B cell (primary cell): ENCODE results near the gene CCDC97. TPM values are rescaled to one million over a fixed set of nuclear protein-coding genes. Genes with fewer than 3 reads are reported as not detected.
A peak's percentile ranks its signal among the peaks of the same experiment; 100 is the strongest.
"Not testable (repeated sequence)": the region's sequence is repeated elsewhere in the genome, so short reads cannot be mapped to it uniquely, and the experiment has no call there.

Experiments
- ATAC-seq: fragments of 200-7000 bp; cut with Tn5 transposase; one replicate; pipeline ENCODE4 v1.10.0; 2021; ENCODE audit warnings: low read depth, mild to moderate bottlenecking, moderate number of reproducible peaks, moderate library complexity
- CTCF ChIA-PET: fragments of 350-600 bp; sonication (Branson Sonifier 250); formaldehyde crosslinking; loops from one replicate; lab custom pipeline; 2021; ENCODE audit warnings: antibody characterized with exemption, inconsistent platforms; lab: Charles Lee
- POLR2A ChIA-PET: fragments of 350-600 bp; sonication (Branson Sonifier 250); formaldehyde crosslinking; loops from one replicate; lab custom pipeline; 2021; ENCODE audit warnings: antibody characterized with exemption; lab: Charles Lee
- DNase-seq: peaks from one replicate; pipeline ENCODE4 v3.0.0; 2013
- H2AFZ ChIP-seq: 2 replicates; pipeline ENCODE4 v1.6.1; 2012; ENCODE audit warnings: mild to moderate bottlenecking, low read depth, low read length; ENCODE audit not compliant: insufficient read depth, poor library complexity, severe bottlenecking
- H3K27ac ChIP-seq, 2 donors: 1 replicate in 1 of 2; 2 replicates in 1 of 2; pipeline ENCODE4 v1.5.1; 2012 to 2013; ENCODE audit warnings: low read length in 2 of 2, mild to moderate bottlenecking in 2 of 2, moderate library complexity in 1 of 2
- H3K27me3 ChIP-seq, 4 experiments: fragments of 200-600 bp in 1 of 4; sonication (generic) in 1 of 4; replicated peaks in 1 of 4; 1 replicate in 2 of 4; 2 replicates in 2 of 4; pipeline versions ENCODE4 v1.6.1 to v1.7.0; 2013 to 2016; ENCODE audit warnings: low read length in 3 of 4, mild to moderate bottlenecking in 2 of 4, mixed read lengths in 1 of 4, moderate library complexity in 1 of 4; ENCODE audit not compliant: insufficient read depth in 4 of 4, control insufficient read depth in 3 of 4; ENCODE audit errors: control extremely low read depth in 1 of 4
- H3K36me3 ChIP-seq, 2 experiments: replicated peaks in 1 of 2; 1 replicate in 1 of 2; 2 replicates in 1 of 2; pipeline versions ENCODE4 v1.6.1 to v1.7.1; 2013; ENCODE audit warnings: low read length in 1 of 2; ENCODE audit not compliant: insufficient read depth in 2 of 2, control insufficient read depth in 1 of 2; ENCODE audit errors: control extremely low read depth in 1 of 2, extremely low read depth in 1 of 2
- H3K4me1 ChIP-seq, 2 donors: fragments of 200-600 bp in 1 of 2; sonication (generic) in 1 of 2; 1 replicate in 1 of 2; 2 replicates in 1 of 2; pipeline versions ENCODE4 v1.5.1 to v1.6.1; 2013 to 2017; ENCODE audit warnings: low read length in 2 of 2; ENCODE audit not compliant: control insufficient read depth in 2 of 2, insufficient read depth in 2 of 2
- H3K4me2 ChIP-seq: replicated peaks from 2 replicates; pipeline ENCODE3; 2012; ENCODE audit warnings: mild to moderate bottlenecking, low read depth, low read length; ENCODE audit not compliant: poor library complexity, severe bottlenecking
- H3K4me3 ChIP-seq, 5 experiments: fragments of 200-600 bp in 1 of 5; sonication (generic) in 1 of 5; 1 replicate in 3 of 5; 2 replicates in 2 of 5; pipeline versions ENCODE4 v1.5.1 to v1.7.0; 2011 to 2016; ENCODE audit warnings: low read length in 4 of 5, mild to moderate bottlenecking in 4 of 5, low read depth in 2 of 5, control low read depth in 1 of 5, moderate library complexity in 1 of 5; ENCODE audit not compliant: insufficient read depth in 1 of 5; ENCODE audit errors: control extremely low read depth in 1 of 5, extremely low read depth in 1 of 5
- H3K79me2 ChIP-seq: fragments of 200-600 bp; sonication (generic); one replicate; pipeline ENCODE4 v1.6.0; 2016; ENCODE audit warnings: low read length; ENCODE audit not compliant: control insufficient read depth, insufficient read depth
- H3K9ac ChIP-seq: fragments of 200-600 bp; sonication (generic); 2 replicates; pipeline ENCODE4 v1.6.1; 2017; ENCODE audit warnings: mild to moderate bottlenecking, low read length, moderate library complexity
- H3K9me3 ChIP-seq, 3 donors: one replicate each; pipeline versions ENCODE4 v1.6.1 to v1.7.1; 2013; ENCODE audit warnings: low read length in 2 of 3; ENCODE audit not compliant: control insufficient read depth in 2 of 3, insufficient read depth in 1 of 3; ENCODE audit errors: control extremely low read depth in 1 of 3
- H4K20me1 ChIP-seq: 2 replicates; pipeline ENCODE4 v1.6.0; 2012; ENCODE audit warnings: mild to moderate bottlenecking, low read length; ENCODE audit not compliant: insufficient read depth, control insufficient read depth, poor library complexity, severe bottlenecking
- H3K27ac Mint-ChIP-seq: one replicate; pipeline ENCODE4 v1.8.0; 2021; ENCODE audit warnings: mixed read lengths
- H3K27me3 Mint-ChIP-seq: one replicate; pipeline ENCODE4 v1.8.0; 2021; ENCODE audit warnings: mixed read lengths
- H3K4me1 Mint-ChIP-seq: one replicate; pipeline ENCODE4 v1.8.0; 2021; ENCODE audit warnings: mixed read lengths
- H3K4me3 Mint-ChIP-seq: one replicate; pipeline ENCODE4 v1.8.0; 2021; ENCODE audit warnings: mixed read lengths
- H3K9me3 Mint-ChIP-seq: one replicate; pipeline ENCODE4 v1.8.0; 2022; ENCODE audit warnings: mixed read lengths; ENCODE audit not compliant: insufficient read depth
- CTCF ChIP-seq: fragments of 200-600 bp; IDR thresholded peaks from one replicate; pipeline ENCODE4 v1.8.0; 2022; ENCODE audit warnings: antibody characterized with exemption, mild to moderate bottlenecking
- EZH2 ChIP-seq: IDR thresholded peaks from 2 replicates; pipeline ENCODE4 v1.6.1; 2012; ENCODE audit warnings: borderline replicate concordance, low read depth, mild to moderate bottlenecking, moderate library complexity, low read length; ENCODE audit not compliant: insufficient read depth, poor library complexity, severe bottlenecking
- whole genome bisulfite sequencing: methylation state at CpG from one replicate; pipeline ENCODE4 v1.1.5; 2013; ENCODE audit warnings: missing lambda C conversion rate; ENCODE audit not compliant: insufficient coverage; 5-methylcytosine and 5-hydroxymethylcytosine counted together
- intact Hi-C: fragments of 100-400 bp; cut with micrococcal nuclease; formaldehyde crosslinking; loops from one replicate; pipeline ENCODE4 v1.10.0; 2022
- polyA plus RNA-seq: library from polyadenylated mRNA; depleted of rRNA; stranded (reverse); fragments of >200 nt; gene quantifications from 2 replicates; pipeline ENCODE4 v1.2.3, GENCODE V29; 2012
- total RNA-seq, 2 donors: library from RNA; stranded (reverse); fragments of 120-200 nt in 1 of 2; gene quantifications; 1 replicate in 1 of 2; 2 replicates in 1 of 2; pipeline versions ENCODE4 v1.2.3 to v1.2.4, GENCODE V29; 2013 to 2022

Gene CCDC97
- total and polyA plus RNA-seq, 2 donors (not counting 1 experiment from before 2014, with no cell fraction given), result 16.3 to 68.3 TPM

- POLR2A ChIA-PET, result interaction anchor here (0.6 kb wide), 1 partner anchor 9 kb away, joined by 5 read pairs; no protein-coding TSS in a partner anchor
- CTCF ChIA-PET, result interaction anchor here (1.0 to 2.0 kb wide), 2 partner anchors 72 to 74 kb away, joined by 3 to 7 read pairs; no protein-coding TSS in a partner anchor
- peaks cover 19% of the 10 kb centered on the region for H3K79me2 ChIP-seq
- H3K4me3 Mint-ChIP-seq, result no peak overlapping the region
- peaks cover 18 to 89% of the 10 kb centered on the region in 2 experiments for H3K36me3 ChIP-seq
- intact Hi-C loops, result no loop called here
- no peaks in the 10 kb centered on the region for H3K4me1 ChIP-seq
- no peak overlapping the region for H3K27ac ChIP-seq
- no peak overlapping the region for H3K9ac ChIP-seq
- peaks cover 30% of the 10 kb centered on the region for H4K20me1 ChIP-seq
- H3K9me3 ChIP-seq, result no peaks in the 10 kb centered on the region
- DNase-seq (no peak), ATAC-seq (no peak)
- no peak overlapping the region for H3K27ac Mint-ChIP-seq
- H3K4me1 Mint-ChIP-seq, result no peaks in the 10 kb centered on the region
- H3K4me3 ChIP-seq, result no peak overlapping the region
- H3K27me3 ChIP-seq, result no peaks in the 10 kb centered on the region
- H3K4me2 ChIP-seq, result no peak overlapping the region
- TF ChIP-seq CTCF, result no peak
- TF ChIP-seq EZH2, result no peak
- no peak overlapping the region for H2AFZ ChIP-seq
- no peaks in the 10 kb centered on the region for H3K9me3 Mint-ChIP-seq
- no peaks in the 10 kb centered on the region for H3K27me3 Mint-ChIP-seq
- 83% methylated on average over 1 of the region's 2 CpGs for WGBS
These were observed 31.5 kb upstream of the CCDC97 start for GRCh38 chr19:41278478-41278877.

- 100% methylated on average over 1 of the region's 3 CpGs for WGBS
- ChIA-PET POLR2A (interaction anchor here (1.9 kb wide), 1 partner anchor 24 kb away, joined by 4 read pairs; no protein-coding TSS in a partner anchor), CTCF (interaction anchor here (0.6 kb wide), 1 partner anchor 18 kb away, joined by 7 read pairs; no protein-coding TSS in a partner anchor)
- H3K36me3 ChIP-seq, result peaks cover 9 to 78% of the 10 kb centered on the region in 2 experiments
- peaks cover 21% of the 10 kb centered on the region for H4K20me1 ChIP-seq
- Mint-ChIP-seq H3K9me3 (no peaks in the 10 kb centered on the region), H3K27ac (no peak overlapping the region), H3K4me1 (no peaks in the 10 kb centered on the region), H3K27me3 (no peaks in the 10 kb centered on the region), H3K4me3 (no peak overlapping the region)
- ATAC-seq (no peak), DNase-seq (no peak)
- no peak overlapping the region for H3K4me2 ChIP-seq
- intact Hi-C loops, result no loop called here
- no peak overlapping the region for H2AFZ ChIP-seq
- no peak overlapping the region for H3K9ac ChIP-seq
- TF ChIP-seq CTCF (no peak), EZH2 (no peak)
- H3K4me1 ChIP-seq, result no peaks in the 10 kb centered on the region
- no peak overlapping the region for H3K4me3 ChIP-seq
- H3K27me3 ChIP-seq, result no peaks in the 10 kb centered on the region
- H3K9me3 ChIP-seq, result no peaks in the 10 kb centered on the region
- peaks cover 55% of the 10 kb centered on the region for H3K79me2 ChIP-seq
- H3K27ac ChIP-seq, result peak overlapping the region in 1 of 2 donors; percentile 15
These were observed 21.1 kb upstream of the CCDC97 start for GRCh38 chr19:41288673-41289530.

GRCh38 chr19:41289814-41290213, 20.2 kb upstream of the CCDC97 start:
- H3K27ac Mint-ChIP-seq, H3K9ac ChIP-seq, H3K4me1 ChIP-seq, H3K27me3 ChIP-seq, H3K9me3 ChIP-seq, CTCF ChIA-PET, H3K4me3 ChIP-seq, ATAC-seq, H3K27me3 Mint-ChIP-seq, H3K4me2 ChIP-seq, H3K4me3 Mint-ChIP-seq, H2AFZ ChIP-seq, H3K27ac ChIP-seq, H3K9me3 Mint-ChIP-seq, H3K4me1 Mint-ChIP-seq, DNase-seq: not testable (repeated sequence)
- Histone ChIP-seq H3K36me3 (peaks cover 4 to 80% of the 10 kb centered on the region in 2 experiments), H4K20me1 (peaks cover 21% of the 10 kb centered on the region), H3K79me2 (peaks cover 52% of the 10 kb centered on the region)
- POLR2A ChIA-PET, result interaction anchor here (1.9 kb wide), 1 partner anchor 25 kb away, joined by 4 read pairs; no protein-coding TSS in a partner anchor
- WGBS, result 93% methylated on average over 6 of the region's 8 CpGs
- intact Hi-C loops, result loop anchor here (10.0 kb wide), 1 partner anchor 885 kb away; no protein-coding TSS in a partner anchor
